Measurements from ENCODE around the gene CREB3L1. TPM values are rescaled to one million over a fixed set of nuclear protein-coding genes. Genes with fewer than 3 reads are reported as not detected.

CREB3L1 gene
- total RNA-seq, 1 experiment from 2014 or later: not detected

GRCh38 chr11:46343520-46343919, 66.1 kb downstream of the CREB3L1 start:
- no peak for DNase-seq
- H3K4me2 ChIP-seq (ENCODE audit: low read depth, low read length, poor library complexity, severe bottlenecking): no peak overlapping the region
- H2AFZ ChIP-seq (ENCODE audit: low read length): no peak overlapping the region
- peaks cover 10% of the 10 kb centered on the region for H3K79me2 ChIP-seq (ENCODE audit: low read length)
- peaks cover 3% of the 10 kb centered on the region; the same call in 1 of the 2 replicates for H4K20me1 ChIP-seq (ENCODE audit: insufficient read depth, low read depth, low read length)
- H3K36me3 ChIP-seq (ENCODE audit: insufficient read depth, low read length): no peaks in the 10 kb centered on the region
- H3K9ac ChIP-seq (ENCODE audit: low read length): no peak overlapping the region
- no peak overlapping the region for H3K4me3 ChIP-seq (ENCODE audit: low read length)
- no peaks in the 10 kb centered on the region for H3K9me3 ChIP-seq (ENCODE audit: low read length)
- H3K27ac ChIP-seq (ENCODE audit: low read length): no peak overlapping the region
- H3K9me2 ChIP-seq (replicated peaks; ENCODE audit: insufficient read depth, low read length): no peaks in the 10 kb centered on the region
- peaks cover 33% of the 10 kb centered on the region for H3K4me1 ChIP-seq (ENCODE audit: low read length)
- no peaks in the 10 kb centered on the region for H3K27me3 ChIP-seq (ENCODE audit: low read length)

GRCh38 chr11:46345131-46345597, 67.7 kb downstream of the CREB3L1 start:
- H3K9me3 ChIP-seq (ENCODE audit: low read length): no peaks in the 10 kb centered on the region
- H3K27ac ChIP-seq (ENCODE audit: low read length): no peak overlapping the region
- peak overlapping the region; percentile 64 for H3K9ac ChIP-seq (ENCODE audit: low read length)
- peaks cover 26% of the 10 kb centered on the region for H3K79me2 ChIP-seq (ENCODE audit: low read length)
- no peaks in the 10 kb centered on the region for H3K36me3 ChIP-seq (ENCODE audit: insufficient read depth, low read length)
- peak overlapping the region; percentile 23; the same call in 1 of the 2 replicates for H2AFZ ChIP-seq (ENCODE audit: low read length)
- peak overlapping the region; percentile 66 for H3K4me2 ChIP-seq (ENCODE audit: low read depth, low read length, poor library complexity, severe bottlenecking)
- peaks cover 42% of the 10 kb centered on the region for H3K4me1 ChIP-seq (ENCODE audit: low read length)
- no peaks in the 10 kb centered on the region for H3K27me3 ChIP-seq (ENCODE audit: low read length)
- peaks cover 3% of the 10 kb centered on the region; the same call in 1 of the 2 replicates for H4K20me1 ChIP-seq (ENCODE audit: insufficient read depth, low read depth, low read length)
- DNase-seq: peak; percentile 55
- peak overlapping the region; percentile 58 for H3K4me3 ChIP-seq (ENCODE audit: low read length)
- H3K9me2 ChIP-seq (replicated peaks; ENCODE audit: insufficient read depth, low read length): no peaks in the 10 kb centered on the region

- Histone ChIP-seq H3K79me2 (ENCODE audit: low read length) (peaks cover 33% of the 10 kb centered on the region), H3K9me2 (replicated peaks; ENCODE audit: insufficient read depth, low read length) (no peaks in the 10 kb centered on the region), H3K9me3 (ENCODE audit: low read length) (no peaks in the 10 kb centered on the region), H2AFZ (ENCODE audit: low read length) (no peak overlapping the region), H3K27ac (ENCODE audit: low read length) (no peak overlapping the region), H3K36me3 (ENCODE audit: insufficient read depth, low read length) (no peaks in the 10 kb centered on the region), H3K4me1 (ENCODE audit: low read length) (peaks cover 49% of the 10 kb centered on the region), H3K27me3 (ENCODE audit: low read length) (no peaks in the 10 kb centered on the region), H3K4me3 (ENCODE audit: low read length) (peak overlapping the region; percentile 58), H3K9ac (ENCODE audit: low read length) (peak overlapping the region; percentile 64), H3K4me2 (ENCODE audit: low read depth, low read length, poor library complexity, severe bottlenecking) (peak overlapping the region; percentile 66), H4K20me1 (ENCODE audit: insufficient read depth, low read depth, low read length) (peaks cover 3% of the 10 kb centered on the region; the same call in 1 of the 2 replicates)
- no peak for DNase-seq
These were observed 68.5 kb downstream of the CREB3L1 start for GRCh38 chr11:46345881-46346484.

GRCh38 chr11:46346886-46347636, 69.6 kb downstream of the CREB3L1 start, which contains the start of gene DGKZ:
Gene DGKZ (plus strand): TSS chr11:46347463. CDS start chr11:46347660, 197 bp downstream.
- Histone ChIP-seq H3K4me1 (ENCODE audit: low read length) (peaks cover 60% of the 10 kb centered on the region), H3K4me2 (ENCODE audit: low read depth, low read length, poor library complexity, severe bottlenecking) (peak within 1 kb of the TSS; percentile 94), H3K27ac (ENCODE audit: low read length) (peak within 1 kb of the TSS; percentile 35), H3K79me2 (ENCODE audit: low read length) (peaks cover 44% of the 10 kb centered on the region), H3K9me3 (ENCODE audit: low read length) (no peaks in the 10 kb centered on the region), H3K4me3 (ENCODE audit: low read length) (peak within 1 kb of the TSS; percentile 96), H3K9me2 (replicated peaks; ENCODE audit: insufficient read depth, low read length) (no peaks in the 10 kb centered on the region), H3K9ac (ENCODE audit: low read length) (peak within 1 kb of the TSS; percentile 87), H3K27me3 (ENCODE audit: low read length) (no peaks in the 10 kb centered on the region), H2AFZ (ENCODE audit: low read length) (no peak within 1 kb of the TSS), H3K36me3 (ENCODE audit: insufficient read depth, low read length) (no peaks in the 10 kb centered on the region), H4K20me1 (ENCODE audit: insufficient read depth, low read depth, low read length) (peaks cover 3% of the 10 kb centered on the region; the same call in 1 of the 2 replicates)
- DNase-seq: peak; percentile 95

- H2AFZ ChIP-seq (ENCODE audit: low read length): no peak overlapping the region
- H3K36me3 ChIP-seq (ENCODE audit: insufficient read depth, low read length): no peaks in the 10 kb centered on the region
- H3K9me3 ChIP-seq (ENCODE audit: low read length): no peaks in the 10 kb centered on the region
- peak overlapping the region; percentile 87 for H3K9ac ChIP-seq (ENCODE audit: low read length)
- peaks cover 7% of the 10 kb centered on the region; the same call in 1 of the 2 replicates for H4K20me1 ChIP-seq (ENCODE audit: insufficient read depth, low read depth, low read length)
- no peaks in the 10 kb centered on the region for H3K27me3 ChIP-seq (ENCODE audit: low read length)
- H3K9me2 ChIP-seq (replicated peaks; ENCODE audit: insufficient read depth, low read length): no peaks in the 10 kb centered on the region
- peak; percentile 54 for DNase-seq
- H3K4me1 ChIP-seq (ENCODE audit: low read length): peaks cover 66% of the 10 kb centered on the region
- peaks cover 51% of the 10 kb centered on the region for H3K79me2 ChIP-seq (ENCODE audit: low read length)
- H3K4me3 ChIP-seq (ENCODE audit: low read length): peak overlapping the region; percentile 96
- peak overlapping the region; percentile 35 for H3K27ac ChIP-seq (ENCODE audit: low read length)
- peak overlapping the region; percentile 94 for H3K4me2 ChIP-seq (ENCODE audit: low read depth, low read length, poor library complexity, severe bottlenecking)
These were observed 70.3 kb downstream of the CREB3L1 start for GRCh38 chr11:46347637-46348311.

GRCh38 chr11:46348566-46349401, 71.3 kb downstream of the CREB3L1 start:
- peaks cover 61% of the 10 kb centered on the region for H3K4me1 ChIP-seq (ENCODE audit: low read length)

GRCh38 chr11:46350695-46351094, 73.2 kb downstream of the CREB3L1 start:
- peak overlapping the region; percentile 54 for H3K4me2 ChIP-seq (ENCODE audit: low read depth, low read length, poor library complexity, severe bottlenecking)
- no peaks in the 10 kb centered on the region for H3K9me3 ChIP-seq (ENCODE audit: low read length)
- H3K9ac ChIP-seq (ENCODE audit: low read length): peak overlapping the region; percentile 52
- H3K79me2 ChIP-seq (ENCODE audit: low read length): peaks cover 76% of the 10 kb centered on the region
- H3K27me3 ChIP-seq (ENCODE audit: low read length): no peaks in the 10 kb centered on the region
- H2AFZ ChIP-seq (ENCODE audit: low read length): no peak overlapping the region
- H3K36me3 ChIP-seq (ENCODE audit: insufficient read depth, low read length): no peaks in the 10 kb centered on the region
- no peaks in the 10 kb centered on the region for H3K9me2 ChIP-seq (replicated peaks; ENCODE audit: insufficient read depth, low read length)
- H3K27ac ChIP-seq (ENCODE audit: low read length): peak overlapping the region; percentile 70
- peaks cover 13% of the 10 kb centered on the region; the same call in 1 of the 2 replicates for H4K20me1 ChIP-seq (ENCODE audit: insufficient read depth, low read depth, low read length)
- no peak for DNase-seq
- H3K4me3 ChIP-seq (ENCODE audit: low read length): no peak overlapping the region
- H3K4me1 ChIP-seq (ENCODE audit: low read length): peaks cover 54% of the 10 kb centered on the region

More at GRCh38 chr11:46348566-46349401, 71.3 kb downstream of the CREB3L1 start:
- H3K9me2 ChIP-seq (replicated peaks; ENCODE audit: insufficient read depth, low read length): no peaks in the 10 kb centered on the region
- peaks cover 13% of the 10 kb centered on the region; the same call in 1 of the 2 replicates for H4K20me1 ChIP-seq (ENCODE audit: insufficient read depth, low read depth, low read length)
- H3K36me3 ChIP-seq (ENCODE audit: insufficient read depth, low read length): no peaks in the 10 kb centered on the region
- H3K9ac ChIP-seq (ENCODE audit: low read length): peak overlapping the region; percentile 87
- no peak overlapping the region for H2AFZ ChIP-seq (ENCODE audit: low read length)
- H3K27me3 ChIP-seq (ENCODE audit: low read length): no peaks in the 10 kb centered on the region
- DNase-seq: peak; percentile 67
- no peaks in the 10 kb centered on the region for H3K9me3 ChIP-seq (ENCODE audit: low read length)
- peaks cover 61% of the 10 kb centered on the region for H3K79me2 ChIP-seq (ENCODE audit: low read length)
- peak overlapping the region; percentile 96 for H3K4me3 ChIP-seq (ENCODE audit: low read length)
- H3K4me2 ChIP-seq (ENCODE audit: low read depth, low read length, poor library complexity, severe bottlenecking): peak overlapping the region; percentile 94
- H3K27ac ChIP-seq (ENCODE audit: low read length): peak overlapping the region; percentile 35

Measured in Karpas-422 (cell line).